ENCODE measurements around the gene CPEB4. TPM values are rescaled to one million over a fixed set of nuclear protein-coding genes. Genes with fewer than 3 reads are reported as not detected.

Gene CPEB4
- total RNA-seq, 1 donor from 2014 or later: 19.5 TPM

DNA sequence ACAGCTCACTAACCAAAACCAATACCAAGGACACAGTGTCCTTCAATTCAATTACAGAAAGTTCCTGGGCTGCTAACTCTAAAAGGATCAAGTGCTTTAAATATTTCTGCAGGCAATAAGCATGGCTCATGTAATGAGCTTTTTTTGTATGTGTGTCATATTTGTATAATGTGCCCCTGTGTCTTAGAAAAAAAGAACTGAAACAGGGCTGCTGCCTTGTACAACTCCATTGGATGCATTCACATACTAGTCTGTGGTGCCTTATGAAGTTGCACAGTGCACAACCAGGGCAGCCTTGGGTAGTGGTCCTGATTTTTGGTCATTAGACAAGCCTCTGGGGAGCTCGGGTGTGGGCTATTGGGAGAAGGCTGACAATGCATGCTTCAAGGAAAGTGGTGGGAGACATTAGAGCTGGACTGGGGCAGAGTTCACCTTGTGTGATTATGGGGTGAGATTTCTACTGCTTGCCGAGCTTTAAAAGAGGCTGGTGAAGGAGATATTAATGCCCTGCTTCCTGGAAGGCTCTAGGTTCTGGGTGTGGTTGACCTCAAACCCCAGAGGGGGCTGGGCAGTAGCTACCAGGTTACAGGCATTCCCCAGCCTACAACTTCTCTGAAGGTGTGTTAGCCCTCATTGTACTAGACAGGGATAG is 3.6 kb upstream of the CPEB4 start:
- H3K4me1 Mint-ChIP-seq (ENCODE audit: unreplicated experiment): peaks cover 7% of the 10 kb centered on the region
- H3K27ac Mint-ChIP-seq (ENCODE audit: unreplicated experiment): no peak overlapping the region
- H3K9me3 Mint-ChIP-seq (ENCODE audit: unreplicated experiment): no peaks in the 10 kb centered on the region
- H3K27me3 Mint-ChIP-seq (ENCODE audit: unreplicated experiment): peaks cover 6% of the 10 kb centered on the region
- TF ChIP-seq, protein P1, sequence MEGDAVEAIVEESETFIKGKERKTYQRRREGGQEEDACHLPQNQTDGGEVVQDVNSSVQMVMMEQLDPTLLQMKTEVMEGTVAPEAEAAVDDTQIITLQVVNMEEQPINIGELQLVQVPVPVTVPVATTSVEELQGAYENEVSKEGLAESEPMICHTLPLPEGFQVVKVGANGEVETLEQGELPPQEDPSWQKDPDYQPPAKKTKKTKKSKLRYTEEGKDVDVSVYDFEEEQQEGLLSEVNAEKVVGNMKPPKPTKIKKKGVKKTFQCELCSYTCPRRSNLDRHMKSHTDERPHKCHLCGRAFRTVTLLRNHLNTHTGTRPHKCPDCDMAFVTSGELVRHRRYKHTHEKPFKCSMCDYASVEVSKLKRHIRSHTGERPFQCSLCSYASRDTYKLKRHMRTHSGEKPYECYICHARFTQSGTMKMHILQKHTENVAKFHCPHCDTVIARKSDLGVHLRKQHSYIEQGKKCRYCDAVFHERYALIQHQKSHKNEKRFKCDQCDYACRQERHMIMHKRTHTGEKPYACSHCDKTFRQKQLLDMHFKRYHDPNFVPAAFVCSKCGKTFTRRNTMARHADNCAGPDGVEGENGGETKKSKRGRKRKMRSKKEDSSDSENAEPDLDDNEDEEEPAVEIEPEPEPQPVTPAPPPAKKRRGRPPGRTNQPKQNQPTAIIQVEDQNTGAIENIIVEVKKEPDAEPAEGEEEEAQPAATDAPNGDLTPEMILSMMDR (IDR thresholded peaks at IDR 0.05; ENCODE audit: unreplicated experiment): no peak
- no peaks in the 10 kb centered on the region for H3K36me3 Mint-ChIP-seq (ENCODE audit: low read depth, unreplicated experiment)
- DNase-seq (ENCODE audit: low spot score): no peak
- H3K4me3 Mint-ChIP-seq (ENCODE audit: unreplicated experiment): no peak overlapping the region

DNA sequence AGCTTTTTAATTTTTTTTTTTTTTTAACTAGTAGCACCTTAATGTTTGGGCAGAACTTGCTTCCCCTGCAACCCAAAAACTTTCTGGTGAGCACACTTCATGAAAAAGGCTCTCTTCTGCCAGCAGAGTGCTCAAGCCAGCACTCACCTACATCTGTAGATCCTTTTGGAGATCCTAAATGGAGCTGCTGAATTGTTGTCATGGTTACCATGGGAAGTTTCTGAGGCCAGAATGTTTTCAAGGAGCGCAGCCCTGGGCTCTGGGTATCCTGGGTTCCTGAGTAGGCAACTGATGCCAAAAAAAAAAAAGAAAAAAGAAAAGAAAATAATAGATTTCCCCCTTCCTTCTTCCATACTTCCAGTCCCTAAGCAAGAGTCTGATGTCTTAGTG is 3.1 kb upstream of the CPEB4 start:
- no peak overlapping the region for H3K27ac Mint-ChIP-seq (ENCODE audit: unreplicated experiment)
- H3K9me3 Mint-ChIP-seq (ENCODE audit: unreplicated experiment): no peaks in the 10 kb centered on the region
- DNase-seq (ENCODE audit: low spot score): no peak
- no peaks in the 10 kb centered on the region for H3K36me3 Mint-ChIP-seq (ENCODE audit: low read depth, unreplicated experiment)
- H3K4me1 Mint-ChIP-seq (ENCODE audit: unreplicated experiment): peaks cover 12% of the 10 kb centered on the region
- no peak overlapping the region for H3K4me3 Mint-ChIP-seq (ENCODE audit: unreplicated experiment)
- H3K27me3 Mint-ChIP-seq (ENCODE audit: unreplicated experiment): peaks cover 6% of the 10 kb centered on the region
- TF ChIP-seq, protein P1 (IDR thresholded peaks at IDR 0.05; ENCODE audit: unreplicated experiment): no peak

DNA sequence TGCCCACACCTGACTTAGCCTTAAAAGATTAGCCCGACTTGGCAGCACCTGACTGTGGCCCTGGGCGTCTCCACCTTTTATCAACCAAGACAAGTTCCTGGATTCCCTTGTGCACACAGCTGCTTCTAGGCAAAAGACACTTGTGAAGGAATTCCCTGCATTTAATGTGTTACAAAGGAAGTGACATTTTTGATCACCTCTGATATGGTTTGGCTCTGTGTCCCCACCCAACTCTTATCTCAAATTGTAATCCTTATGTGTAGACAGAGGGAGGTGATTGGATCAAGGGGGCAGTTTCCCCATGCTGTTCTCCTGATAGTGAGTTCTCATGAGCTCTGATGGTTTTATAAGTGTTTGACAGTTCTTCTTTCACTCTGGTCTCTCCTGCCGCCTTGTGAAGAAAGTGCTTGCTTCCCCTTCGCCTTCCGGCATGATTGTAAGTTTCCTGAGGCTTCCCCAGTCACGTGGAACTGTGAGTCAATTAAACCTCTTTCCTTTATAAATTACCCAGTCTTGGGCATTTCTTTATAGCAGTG is 2.6 kb upstream of the CPEB4 start:
- no peaks in the 10 kb centered on the region for H3K36me3 Mint-ChIP-seq (ENCODE audit: low read depth, unreplicated experiment)
- TF ChIP-seq, protein P1 (IDR thresholded peaks at IDR 0.05; ENCODE audit: unreplicated experiment): no peak
- H3K4me1 Mint-ChIP-seq (ENCODE audit: unreplicated experiment): peaks cover 17% of the 10 kb centered on the region
- no peak overlapping the region for H3K27ac Mint-ChIP-seq (ENCODE audit: unreplicated experiment)
- no peaks in the 10 kb centered on the region for H3K9me3 Mint-ChIP-seq (ENCODE audit: unreplicated experiment)
- no peak for DNase-seq (ENCODE audit: low spot score)
- no peak overlapping the region for H3K4me3 Mint-ChIP-seq (ENCODE audit: unreplicated experiment)
- peaks cover 6% of the 10 kb centered on the region for H3K27me3 Mint-ChIP-seq (ENCODE audit: unreplicated experiment)

DNA sequence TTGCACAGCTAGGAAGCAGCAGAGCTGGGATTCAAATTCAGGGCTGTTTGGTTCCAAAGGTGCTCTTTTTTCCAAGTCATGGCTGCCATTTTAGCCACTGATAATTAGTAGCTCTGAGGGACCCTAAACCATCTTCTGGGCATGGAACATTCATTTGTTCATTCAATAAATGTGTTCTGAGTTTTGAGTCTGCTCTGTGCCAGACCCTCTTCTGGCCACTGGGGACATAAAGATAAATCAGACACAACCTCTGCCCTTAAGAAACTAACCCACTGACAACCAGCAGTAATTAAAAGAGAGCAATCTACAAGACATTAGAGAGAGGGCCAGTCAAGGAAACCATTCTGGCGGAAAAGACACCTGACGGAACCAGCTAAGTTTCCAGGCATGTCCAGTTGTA is 2.0 kb upstream of the CPEB4 start:
- TF ChIP-seq, protein P1 (IDR thresholded peaks at IDR 0.05; ENCODE audit: unreplicated experiment): no peak
- Mint-ChIP-seq H3K27ac (ENCODE audit: unreplicated experiment) (no peak overlapping the region), H3K4me1 (ENCODE audit: unreplicated experiment) (peaks cover 20% of the 10 kb centered on the region), H3K9me3 (ENCODE audit: unreplicated experiment) (no peaks in the 10 kb centered on the region), H3K4me3 (ENCODE audit: unreplicated experiment) (no peak overlapping the region), H3K36me3 (ENCODE audit: low read depth, unreplicated experiment) (no peaks in the 10 kb centered on the region), H3K27me3 (ENCODE audit: unreplicated experiment) (peaks cover 6% of the 10 kb centered on the region)
- no peak for DNase-seq (ENCODE audit: low spot score)

DNA sequence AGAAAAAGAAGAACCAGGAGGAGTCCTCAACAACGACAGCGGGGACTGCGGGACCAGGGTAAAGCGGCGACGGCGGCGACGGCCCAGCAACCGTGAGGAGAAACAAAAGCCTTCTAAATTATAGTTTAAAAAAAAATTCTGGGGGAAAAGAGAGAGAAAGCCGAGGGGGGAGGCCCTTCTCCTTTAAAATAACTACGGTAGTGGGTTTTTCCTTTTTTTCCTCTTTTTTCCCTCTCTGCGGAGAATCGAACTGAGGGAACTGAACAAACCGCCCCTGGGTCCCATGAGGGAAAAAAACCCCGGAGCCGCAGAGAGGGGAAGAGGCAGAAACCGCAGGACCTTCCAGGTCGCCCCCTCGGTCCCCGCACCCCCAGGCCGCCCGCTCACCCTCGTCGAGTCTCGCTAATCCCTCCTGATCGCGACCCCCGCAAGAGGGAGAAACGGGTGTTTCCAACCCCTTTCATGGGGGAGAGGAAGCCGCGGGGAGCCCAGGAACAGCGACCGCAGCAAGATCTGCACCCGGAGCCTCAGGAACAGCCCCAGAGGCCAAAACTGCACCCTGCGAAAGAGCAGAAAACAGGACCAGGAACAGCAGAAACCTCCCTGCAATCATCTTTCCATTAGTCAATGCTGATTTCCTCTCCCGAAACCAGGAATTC is 453 bp downstream of the CPEB4 start:
- H3K27me3 Mint-ChIP-seq (ENCODE audit: unreplicated experiment): peaks cover 6% of the 10 kb centered on the region
- peaks cover 26% of the 10 kb centered on the region for H3K4me1 Mint-ChIP-seq (ENCODE audit: unreplicated experiment)
- H3K9me3 Mint-ChIP-seq (ENCODE audit: unreplicated experiment): no peaks in the 10 kb centered on the region
- TF ChIP-seq, protein P1 (IDR thresholded peaks at IDR 0.05; ENCODE audit: unreplicated experiment): no peak
- no peaks in the 10 kb centered on the region for H3K36me3 Mint-ChIP-seq (ENCODE audit: low read depth, unreplicated experiment)
- peak overlapping the region; percentile 96 for H3K4me3 Mint-ChIP-seq (ENCODE audit: unreplicated experiment)
- DNase-seq (ENCODE audit: low spot score): peak; percentile 18
- peak overlapping the region; percentile 100 for H3K27ac Mint-ChIP-seq (ENCODE audit: unreplicated experiment)

Measured in endothelial cell (in vitro differentiated cells).